Ovary (tissue), 3 donors: Measurements from ENCODE around the gene PPHLN1.

Experiments
- CTCF ChIP-seq, 3 donors: fragments of 450-650 bp in 2 of 3; fragments of 200-600 bp in 1 of 3; IDR thresholded peaks; one replicate each; pipeline versions ENCODE4 v1.5.1 to v1.8.0; 2016 to 2022; ENCODE audit warnings: antibody characterized with exemption in 3 of 3, mild to moderate bottlenecking in 1 of 3
- EP300 ChIP-seq: sonication (generic); formaldehyde crosslinking; IDR thresholded peaks from one replicate; pipeline ENCODE4 v1.6.1; 2017; ENCODE audit warnings: antibody characterized with exemption
- POLR2A ChIP-seq: fragments of 450-650 bp; IDR thresholded peaks from one replicate; pipeline ENCODE4 v1.6.1; 2017; ENCODE audit warnings: antibody characterized with exemption, mild to moderate bottlenecking, moderate library complexity
- donor health status: DM: no; HTN: no; CAD: no.

GRCh38 chr12:42346403-42347002, 20.5 kb downstream of the PPHLN1 start:
- TF ChIP-seq CTCF (IDR thresholded peaks at IDR 0.05), result no peak
- TF ChIP-seq EP300, result no peak
- no peak for TF ChIP-seq POLR2A
